Cardiac muscle cell (in vitro differentiated cells and primary cell): ENCODE results near the gene ZNF230. TPM values are rescaled to one million over a fixed set of nuclear protein-coding genes. Genes with fewer than 3 reads are reported as not detected.

Experiments
- DNase-seq, 2 donors: peaks; one replicate each; pipeline versions ENCODE4 v3.0.0 to v3.0.0-alpha.2; 2010 to 2017; ENCODE audit warnings: low read depth in 1 of 2, low spot score in 1 of 2
- H3K27ac ChIP-seq: fragments of 200-600 bp; sonication (generic); 2 replicates; pipeline ENCODE4 v1.5.1; 2016
- H3K27me3 ChIP-seq: fragments of 200-600 bp; sonication (generic); 2 replicates; pipeline ENCODE4 v1.6.0; 2016; ENCODE audit warnings: control low read depth
- H3K36me3 ChIP-seq: fragments of 200-600 bp; sonication (generic); 2 replicates; pipeline ENCODE4 v1.5.1; 2016; ENCODE audit warnings: control low read depth
- H3K4me1 ChIP-seq: fragments of 200-600 bp; sonication (generic); 2 replicates; pipeline ENCODE4 v1.8.1; 2017; ENCODE audit warnings: low read depth, mild to moderate bottlenecking, mixed run types
- H3K4me3 ChIP-seq: fragments of 200-600 bp; sonication (generic); 2 replicates; pipeline ENCODE4 v1.5.1; 2016; ENCODE audit warnings: mild to moderate bottlenecking
- H3K9me3 ChIP-seq: fragments of 200-600 bp; sonication (generic); 2 replicates; pipeline ENCODE4 v1.5.1; 2017; ENCODE audit warnings: low read depth, mild to moderate bottlenecking, control low read depth
- CTCF ChIP-seq: IDR thresholded peaks from 2 replicates; pipeline ENCODE4 v1.5.1; 2012; ENCODE audit warnings: low read depth, mild to moderate bottlenecking, low read length
- polyA plus RNA-seq: library from polyadenylated mRNA; unstranded; fragments of >200 nt; fragmentation: Nextera tagmentation; extraction: Ambion mirVana; gene quantifications from 2 replicates; pipeline ENCODE4 v1.2.1, GENCODE V29; 2016
- total RNA-seq: library from RNA; depleted of rRNA; stranded (reverse); fragments of >200 nt; gene quantifications from 2 replicates; pipeline ENCODE4 v1.2.3, GENCODE V29; 2016

ZNF230 gene
- total and polyA plus RNA-seq, 2 experiments from 2014 or later: 3.1 to 4.3 TPM

GRCh38 chr19:44019498-44019897, 16.7 kb downstream of the ZNF230 start:
- no peak for TF ChIP-seq CTCF
- no peaks in the 10 kb centered on the region for H3K9me3 ChIP-seq
- H3K36me3 ChIP-seq: no peaks in the 10 kb centered on the region
- H3K4me1 ChIP-seq: no peaks in the 10 kb centered on the region
- DNase-seq: no peak
- H3K27ac ChIP-seq: no peak overlapping the region
- H3K27me3 ChIP-seq: no peaks in the 10 kb centered on the region
- no peak overlapping the region for H3K4me3 ChIP-seq

GRCh38 chr19:44021221-44021620, 18.5 kb downstream of the ZNF230 start:
- no peak for TF ChIP-seq CTCF
- DNase-seq: no peak
- Histone ChIP-seq H3K36me3 (no peaks in the 10 kb centered on the region), H3K9me3 (no peaks in the 10 kb centered on the region), H3K27me3 (no peaks in the 10 kb centered on the region), H3K4me1 (peaks cover 2% of the 10 kb centered on the region), H3K4me3 (no peak overlapping the region), H3K27ac (no peak overlapping the region)

GRCh38 chr19:44024900-44025216, 22.1 kb downstream of the ZNF230 start:
- H3K27ac ChIP-seq: peak overlapping the region; percentile 86
- DNase-seq: no peak
- H3K4me1 ChIP-seq: peaks cover 3% of the 10 kb centered on the region
- peak overlapping the region; percentile 71 for H3K4me3 ChIP-seq
- H3K36me3 ChIP-seq: peaks cover 25% of the 10 kb centered on the region
- no peaks in the 10 kb centered on the region for H3K9me3 ChIP-seq
- TF ChIP-seq CTCF: no peak
- no peaks in the 10 kb centered on the region for H3K27me3 ChIP-seq

GRCh38 chr19:44025217-44025936, 22.6 kb downstream of the ZNF230 start, which contains the start of gene ZNF222:
TSS of gene ZNF222 (plus strand) at chr19:44025379. CDS start at chr19:44025437, 58 bp downstream.
- Histone ChIP-seq H3K4me1 (peaks cover 3% of the 10 kb centered on the region), H3K36me3 (peaks cover 28% of the 10 kb centered on the region), H3K4me3 (peak within 1 kb of the TSS; percentile 71), H3K27me3 (no peaks in the 10 kb centered on the region), H3K27ac (peak within 1 kb of the TSS; percentile 86), H3K9me3 (no peaks in the 10 kb centered on the region)
- no peak for TF ChIP-seq CTCF
- peak; percentile 87 to 93 for DNase-seq

- Histone ChIP-seq H3K27me3 (no peaks in the 10 kb centered on the region), H3K4me3 (no peak overlapping the region), H3K27ac (no peak overlapping the region), H3K9me3 (no peaks in the 10 kb centered on the region), H3K4me1 (peaks cover 3% of the 10 kb centered on the region), H3K36me3 (peaks cover 32% of the 10 kb centered on the region)
- no peak for DNase-seq
- no peak for TF ChIP-seq CTCF
Observed at GRCh38 chr19:44026622-44027021, 23.9 kb downstream of the ZNF230 start.
